ENCODE results near the gene NACA2. TPM values are rescaled to one million over a fixed set of nuclear protein-coding genes. Genes with fewer than 3 reads are reported as not detected.

The NACA2 gene
- polyA plus RNA-seq, 1 donor: 3.3 TPM

GRCh38 chr17:61545335-61545938 is 45.6 kb downstream of the NACA2 start:
- DNase-seq: no peak

GRCh38 chr17:61543786-61544415 is 47.1 kb downstream of the NACA2 start:
- no peak for DNase-seq

GRCh38 chr17:61542027-61542426 is 49.0 kb downstream of the NACA2 start:
- DNase-seq: no peak

- no peak for DNase-seq
Measured at GRCh38 chr17:61540874-61541273, 50.1 kb downstream of the NACA2 start.

Other genes starting within 250 kb of the NACA2 start
- 55.9 TPM for gene TBX2, start 191.4 kb downstream of the NACA2 start, polyA plus RNA-seq (ENCODE audit: insufficient read length)
- gene TBX4, start 138.8 kb downstream of the NACA2 start, polyA plus RNA-seq (ENCODE audit: insufficient read length): 0.18 TPM

Data from left kidney (tissue), 2 donors.